ENCODE data around the gene URB1. TPM values are rescaled to one million over a fixed set of nuclear protein-coding genes. Genes with fewer than 3 reads are reported as not detected.

Gene URB1
- total and polyA plus RNA-seq, 2 donors (not counting 3 experiments of a cell fraction or from before 2014, with no cell fraction given), result 8.0 to 27.3 TPM

GRCh38 chr21:32392299-32392879 lies 423 bp downstream of the URB1 start:
- H3K79me2 ChIP-seq (ENCODE audit: control insufficient read depth, insufficient read depth, low read length), result peaks cover 46% of the 10 kb centered on the region
- TSS peak; percentile 61 for BruUV-seq (replicated peaks)
- CTCF ChIA-PET, result interaction anchor here (1.1 to 2.4 kb wide), 8 partner anchors 9 to 209 kb away, joined by 3 to 26 read pairs (median 6); no protein-coding TSS in a partner anchor
- peak overlapping the region; percentile 70 for H3K4me2 ChIP-seq (ENCODE audit: insufficient read depth, low read length)
- peak overlapping the region; percentile 75 to 79 (median 78) for H3K4me3 ChIP-seq (replicated peaks in 1 of 3; ENCODE audit: insufficient read depth in 1 of 3, low read depth in 1 of 3, low read length in 3 of 3)
- H2AFZ ChIP-seq (ENCODE audit: low read depth, low read length), result peak overlapping the region; percentile 67
- dilution Hi-C loops (cut with MboI; ENCODE audit: extremely low pct_ligation_motif_present, low sequenced_read_pairs) (no loop called here), intact Hi-C loops (cut with micrococcal nuclease) (no loop called here)
- no peaks in the 10 kb centered on the region for H3K36me3 ChIP-seq (ENCODE audit: control insufficient read depth in 2 of 2, extremely low read depth in 1 of 2, insufficient read depth in 2 of 2, low read length in 2 of 2)
- H3K27ac ChIP-seq (ENCODE audit: insufficient read depth, low read depth, low read length), result no peak overlapping the region
- no peaks in the 10 kb centered on the region for H3K9me3 ChIP-seq (replicated peaks; ENCODE audit: control insufficient read depth, insufficient read depth, low read length)
- H3K27me3 ChIP-seq (ENCODE audit: control insufficient read depth in 2 of 2, insufficient read depth in 2 of 2, low read length in 2 of 2), result no peaks in the 10 kb centered on the region
- FAIRE-seq (no peak), DNase-seq (ENCODE audit: low read depth, low spot score) (peak; percentile 44)
- H4K20me1 ChIP-seq (replicated peaks; ENCODE audit: control insufficient read depth, extremely low read depth, insufficient read depth, low read length), result no peaks in the 10 kb centered on the region
- peaks cover 13% of the 10 kb centered on the region for H3K4me1 ChIP-seq (ENCODE audit: control insufficient read depth, extremely low read depth, insufficient read depth, low read length)
- H3K9ac ChIP-seq (replicated peaks; ENCODE audit: extremely low read depth, insufficient read depth, low read length), result peak overlapping the region; percentile 42
- TF ChIP-seq MAX (IDR thresholded peaks at IDR 0.05; ENCODE audit: insufficient read depth, insufficient read length), result no peak
- TF ChIP-seq MYC (IDR thresholded peaks at IDR 0.05; ENCODE audit: low read depth, low read length), result no peak
- TF ChIP-seq GATA2 (IDR thresholded peaks at IDR 0.05; ENCODE audit: insufficient read depth, insufficient read length, low read depth, low read length), result no peak
- no peak for TF ChIP-seq JUN (IDR thresholded peaks at IDR 0.05; ENCODE audit: borderline replicate concordance, insufficient read depth, insufficient read length, low read depth)
- TF ChIP-seq EZH2 (IDR thresholded peaks at IDR 0.05; ENCODE audit: borderline replicate concordance, low read depth, low read length, severe bottlenecking), result no peak
- TF ChIP-seq POLR2AphosphoS5 (IDR thresholded peaks at IDR 0.05; ENCODE audit: insufficient read depth, low read depth, low read length), result no peak
- no peak for TF ChIP-seq POLR2A (IDR thresholded peaks at IDR 0.05; ENCODE audit: low read depth, low read length)
- TF ChIP-seq FOS (IDR thresholded peaks at IDR 0.05; ENCODE audit: borderline replicate concordance, insufficient read depth, low read length), result no peak
- no peak for TF ChIP-seq CTCF (IDR thresholded peaks at IDR 0.05; ENCODE audit: extremely low read depth in 1 of 2, insufficient read depth in 1 of 2, low read depth in 1 of 2, low read length in 2 of 2)
- POLR2A ChIA-PET, result interaction anchor here (0.6 to 0.7 kb wide), 2 partner anchors 14 to 113 kb away, joined by 3 to 4 read pairs; partner anchors contain the start of gene MIS18A
- H3K9me1 ChIP-seq (replicated peaks; ENCODE audit: control insufficient read depth, extremely low read depth, insufficient read depth, low read length), result no peaks in the 10 kb centered on the region

Measured in endothelial cell of umbilical vein (primary cell).